Measurements from ENCODE around the gene DYNLT5. TPM values are rescaled to one million over a fixed set of nuclear protein-coding genes. Genes with fewer than 3 reads are reported as not detected.
"Not testable (repeated sequence)": the region's sequence is repeated elsewhere in the genome, so short reads cannot be mapped to it uniquely, and the experiment has no call there.

Gene DYNLT5
- polyA plus RNA-seq (ENCODE audit: insufficient read length in 10 of 10), result 1 to 10 TPM; 2.5 to 8.3 (median 4.9) TPM
- long read RNA-seq, donor 1, partial matches to known transcripts, result 0 of 1 reads
- long read RNA-seq, donor 1, other reads (novel, unspliced or antisense), result 0 of 1 reads
- long read RNA-seq, donor 2, result 0 reads
- long read RNA-seq, donor 3, result 0 reads
- long read RNA-seq, donor 4, result 0 reads
- long read RNA-seq, donor 5, partial matches to known transcripts, result 0 of 1 reads
- long read RNA-seq, donor 5, other reads (novel, unspliced or antisense), result 0 of 1 reads
- long read RNA-seq, donor 6, result 0 reads
- long read RNA-seq, donor 7, result 0 reads
- long read RNA-seq, donor 8, partial matches to known transcripts, result 0 of 2 reads
- long read RNA-seq, donor 8, other reads (novel, unspliced or antisense), result 0 of 2 reads
- long read RNA-seq, donor 9, result 0 reads

DNA sequence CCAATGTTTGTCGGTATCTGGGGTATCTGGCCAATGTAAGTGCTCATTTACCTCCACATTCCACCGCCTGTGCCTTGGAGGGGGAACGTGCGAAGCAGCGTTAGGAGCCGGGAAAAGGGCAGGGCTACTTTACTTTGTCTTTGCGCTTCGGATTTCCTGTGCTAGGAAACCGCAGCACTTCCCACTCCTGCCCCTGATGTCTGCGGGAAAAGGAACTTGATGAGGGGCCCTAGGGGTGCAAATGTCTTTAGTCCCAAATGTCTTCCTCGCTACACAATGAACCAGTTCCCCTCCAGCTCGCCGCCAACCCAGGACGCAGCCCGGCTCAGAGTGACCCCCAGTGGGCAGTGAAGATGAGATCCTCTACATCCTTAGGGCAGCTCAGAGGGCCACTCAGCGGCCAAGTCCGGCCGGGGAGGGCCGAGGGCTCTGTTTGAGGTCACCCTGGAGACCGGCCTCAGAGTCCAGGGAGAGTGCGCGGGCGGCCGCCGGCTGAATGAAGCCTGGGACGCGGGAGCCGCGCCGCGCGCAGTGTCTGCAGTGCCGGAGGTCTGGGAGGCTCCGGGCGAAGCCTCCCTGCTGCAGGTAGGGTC lies at the start of gene DYNLT5:
Gene DYNLT5, plus strand, starts transcription at position 460 of the 593 bp plus-strand sequence. CDS start 2,200 bp downstream, outside the sequence.
- DNase-seq, result peak in 2 of 3 donors; percentile 40 to 71

- DNase-seq, result peak in 1 of 3 donors; percentile 15
Measured at GRCh38 chr1:66704177-66704875, 47.9 kb upstream of the DYNLT5 start.

DNA sequence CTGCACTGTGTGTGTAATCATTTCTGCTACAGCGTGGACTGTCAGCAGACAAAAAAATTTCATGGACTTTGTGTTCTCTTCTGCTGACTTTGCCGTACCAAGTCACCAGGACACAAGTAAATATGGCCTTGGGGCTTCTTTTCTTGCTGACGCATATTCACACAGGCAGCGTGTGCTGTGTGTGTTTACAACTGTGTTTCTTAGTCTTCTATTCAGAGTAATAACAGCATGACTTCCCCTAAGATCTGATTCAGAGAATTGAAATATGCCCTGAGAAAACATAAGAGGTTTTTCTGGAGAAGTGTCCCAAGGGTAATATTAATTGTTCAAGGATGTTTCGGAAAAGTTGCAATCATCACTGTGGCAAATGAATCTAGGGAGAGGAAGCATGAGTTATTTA lies 47.1 kb upstream of the DYNLT5 start:
- peak in 1 of 3 donors; percentile 27 for DNase-seq

- no peak for DNase-seq
Measured at GRCh38 chr1:66711420-66711819, 40.8 kb upstream of the DYNLT5 start.

DNA sequence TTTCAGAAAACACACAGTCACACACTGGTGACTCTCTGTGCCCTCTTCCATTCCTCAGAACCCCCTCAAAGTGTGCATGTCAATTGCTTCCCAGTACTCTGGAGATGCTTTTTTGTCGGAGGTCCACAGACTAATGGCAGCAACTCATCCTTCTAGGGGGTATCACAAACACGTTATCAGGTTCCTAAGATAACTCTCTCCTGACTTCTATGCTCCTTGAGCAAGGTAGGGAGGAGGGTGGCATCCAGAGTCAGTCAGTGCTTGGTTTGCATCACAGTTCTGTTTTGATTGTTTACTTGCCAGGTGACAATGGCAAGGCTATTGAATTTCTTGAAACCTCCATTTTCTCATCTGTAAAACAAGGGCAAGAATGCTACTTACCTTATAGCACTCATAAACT lies 39.4 kb upstream of the DYNLT5 start:
- no peak for DNase-seq

DNA sequence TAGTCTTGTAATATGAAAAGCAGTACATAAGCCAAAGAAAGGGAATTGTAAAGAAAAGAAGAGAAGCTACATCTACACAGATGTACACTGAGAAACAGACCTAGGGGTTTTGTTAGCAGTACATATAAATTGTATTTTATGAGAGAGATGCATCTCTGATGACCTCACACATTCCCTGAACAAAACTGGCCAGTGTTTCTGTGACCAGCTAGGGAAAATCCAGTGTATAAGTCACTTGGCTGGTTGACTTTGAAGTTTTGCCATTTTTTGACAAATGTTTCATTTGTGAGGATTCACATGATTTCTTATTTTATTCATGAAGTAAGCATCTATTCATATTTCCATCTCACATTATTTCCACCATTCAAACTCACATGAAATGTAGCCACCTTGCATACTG lies 28.3 kb upstream of the DYNLT5 start:
- no peak for DNase-seq

DNA sequence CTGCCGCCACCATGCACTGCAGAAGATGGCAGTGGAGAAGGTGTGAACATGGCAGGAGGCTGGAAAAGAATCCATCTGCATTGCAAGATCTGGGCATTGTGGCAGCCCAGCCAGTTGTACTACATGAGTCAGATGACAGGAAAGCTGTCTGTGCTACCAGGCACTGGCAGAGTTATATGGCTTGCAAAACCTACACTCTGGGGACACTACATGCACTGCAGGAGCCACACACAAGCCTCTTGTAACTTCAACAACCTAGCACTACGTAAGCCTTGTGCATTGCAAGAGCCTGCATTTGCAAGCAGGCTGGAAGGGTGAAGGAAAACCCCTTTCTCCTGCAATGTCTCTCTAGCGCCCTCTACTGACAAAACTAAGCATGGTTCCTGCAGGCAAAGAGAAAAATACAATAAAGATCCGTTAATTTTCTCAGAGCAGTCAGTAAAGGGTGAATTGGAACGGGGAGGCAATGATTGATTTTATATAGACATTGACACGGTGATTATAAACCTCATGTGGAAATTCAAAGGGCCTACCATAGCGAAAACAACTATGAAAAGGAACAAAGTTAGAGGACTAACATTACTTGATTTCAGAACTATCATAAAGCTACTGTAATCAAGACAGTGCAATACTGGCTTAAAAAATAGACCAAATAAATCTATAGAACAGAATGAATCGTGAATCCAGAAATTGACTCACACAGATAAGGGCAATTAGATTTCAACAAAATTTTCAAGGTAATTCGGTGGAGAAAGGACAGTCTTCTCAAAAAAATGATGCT lies 26.2 kb upstream of the DYNLT5 start:
- peak; percentile 52 to 66 (median 61) for DNase-seq

DNA sequence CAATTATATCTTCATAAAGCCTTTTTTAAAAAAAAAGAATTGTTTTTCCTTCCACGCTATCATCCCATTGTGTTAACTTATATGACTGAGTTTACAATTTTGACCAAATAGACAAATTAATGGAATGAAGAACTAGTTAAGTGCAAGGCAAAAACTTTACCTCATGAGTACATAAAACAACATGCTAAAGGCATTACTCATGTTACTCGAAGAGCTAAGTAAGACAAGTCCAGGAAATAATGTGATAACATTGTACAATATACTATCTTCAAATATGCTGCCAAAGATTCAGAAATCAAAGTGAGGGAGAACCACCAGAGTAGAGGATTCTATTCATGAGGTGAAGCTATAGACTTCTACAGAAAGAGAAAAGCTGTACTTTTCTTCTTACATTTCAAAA lies 24.2 kb upstream of the DYNLT5 start:
- no peak for DNase-seq

DNA sequence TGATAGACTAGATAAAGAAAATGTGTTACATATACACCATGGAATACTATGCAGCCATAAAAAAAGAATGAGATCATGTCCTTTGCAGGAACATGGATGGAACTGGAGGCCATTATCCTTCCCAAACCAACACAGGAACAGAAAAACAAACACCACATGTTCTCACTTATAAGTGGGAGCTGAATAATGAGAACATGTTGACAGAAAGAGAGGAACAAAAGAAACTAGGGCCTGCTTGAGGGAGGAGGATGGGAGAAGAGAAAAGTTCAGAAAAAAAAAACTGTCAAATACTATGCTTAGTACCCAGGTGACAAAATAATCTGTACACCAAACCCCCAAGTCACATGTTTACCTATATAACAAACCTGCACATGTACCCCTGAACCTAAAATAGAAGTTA lies 23.5 kb upstream of the DYNLT5 start:
- DNase-seq, result not testable (repeated sequence)

GRCh38 chr1:66729119-66729518 lies 23.1 kb upstream of the DYNLT5 start:
- DNase-seq, result no peak

DNA sequence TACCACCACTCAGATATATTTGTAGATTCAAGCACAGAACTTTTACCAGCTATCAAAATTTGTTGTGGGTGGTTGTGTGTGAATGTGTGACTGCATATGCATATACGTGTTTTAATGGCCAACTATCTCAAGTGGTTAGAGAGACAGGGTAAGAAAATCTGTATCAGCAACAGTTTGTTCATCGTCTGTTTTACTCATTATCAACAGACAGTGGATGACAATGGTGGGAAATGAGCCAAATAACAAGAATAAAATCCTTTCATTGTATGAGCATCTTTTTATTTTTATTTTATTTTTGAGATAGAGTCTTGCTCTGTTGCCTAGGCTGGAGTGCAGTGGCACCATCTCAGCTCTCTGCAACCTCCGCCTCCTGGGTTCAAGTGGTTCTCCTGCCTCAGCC lies 22.7 kb upstream of the DYNLT5 start:
- no peak for DNase-seq

GRCh38 chr1:66730462-66730861 lies 21.8 kb upstream of the DYNLT5 start:
- DNase-seq, result no peak

GRCh38 chr1:66731170-66731865 lies 20.9 kb upstream of the DYNLT5 start:
- no peak for DNase-seq

DNA sequence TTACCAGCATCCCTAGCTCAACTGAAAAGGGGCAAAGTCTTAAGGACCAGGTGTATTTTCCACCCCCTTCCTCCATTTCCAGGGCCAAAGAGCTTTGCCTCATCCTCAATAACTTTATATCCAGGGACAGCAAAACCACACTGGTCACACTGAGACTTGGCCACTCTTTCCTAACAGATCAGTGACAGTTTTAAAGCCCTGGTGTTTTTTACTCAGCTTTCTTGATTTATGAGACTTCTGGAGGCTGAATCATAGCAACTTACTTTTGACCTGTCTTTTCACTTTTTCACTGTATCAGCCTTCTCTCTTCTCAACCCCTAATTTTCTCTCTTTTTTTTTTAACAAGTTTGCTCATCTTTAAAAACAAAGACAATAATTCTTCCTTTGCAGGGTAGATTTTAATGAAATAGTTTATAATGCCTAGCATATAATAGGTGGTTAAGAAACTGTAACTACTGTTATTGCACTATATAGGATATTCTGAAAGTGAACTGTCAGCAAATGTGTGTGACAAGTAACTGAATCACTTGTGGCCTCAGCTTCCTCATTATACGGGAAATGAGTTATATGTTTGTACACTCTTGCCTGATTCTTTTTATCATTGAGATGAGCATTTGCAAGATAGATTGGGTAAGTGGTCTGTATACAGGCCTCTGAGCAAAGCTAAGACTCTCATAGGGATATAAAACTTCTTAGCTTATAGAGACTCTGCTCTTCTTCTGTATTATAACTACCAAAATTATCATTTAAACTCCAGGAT lies 19.7 kb upstream of the DYNLT5 start:
- no peak for DNase-seq

- no peak for DNase-seq
Measured at GRCh38 chr1:66733348-66734017, 18.8 kb upstream of the DYNLT5 start.

- not testable (repeated sequence) for DNase-seq
Measured at GRCh38 chr1:66734531-66734930, 17.7 kb upstream of the DYNLT5 start.

DNA sequence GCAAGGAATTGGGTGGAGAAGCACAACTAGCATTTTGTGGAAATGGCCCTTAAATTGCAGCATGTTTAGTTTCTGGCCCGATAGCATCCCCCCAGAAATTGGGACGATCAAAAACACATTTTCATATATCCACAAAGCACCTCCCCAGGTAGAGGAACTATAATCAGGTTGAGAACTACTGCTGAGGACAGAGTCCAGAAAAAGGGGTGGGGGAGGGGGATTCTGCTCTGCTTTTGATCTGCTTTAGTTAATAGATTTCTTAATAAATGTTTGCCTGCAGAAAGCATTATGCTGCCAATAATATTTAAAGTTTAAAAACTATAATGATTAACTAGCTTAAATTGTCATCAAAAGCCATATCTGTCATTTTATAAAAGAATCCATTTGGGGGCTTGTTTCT lies 14.4 kb upstream of the DYNLT5 start:
- no peak for DNase-seq

DNA sequence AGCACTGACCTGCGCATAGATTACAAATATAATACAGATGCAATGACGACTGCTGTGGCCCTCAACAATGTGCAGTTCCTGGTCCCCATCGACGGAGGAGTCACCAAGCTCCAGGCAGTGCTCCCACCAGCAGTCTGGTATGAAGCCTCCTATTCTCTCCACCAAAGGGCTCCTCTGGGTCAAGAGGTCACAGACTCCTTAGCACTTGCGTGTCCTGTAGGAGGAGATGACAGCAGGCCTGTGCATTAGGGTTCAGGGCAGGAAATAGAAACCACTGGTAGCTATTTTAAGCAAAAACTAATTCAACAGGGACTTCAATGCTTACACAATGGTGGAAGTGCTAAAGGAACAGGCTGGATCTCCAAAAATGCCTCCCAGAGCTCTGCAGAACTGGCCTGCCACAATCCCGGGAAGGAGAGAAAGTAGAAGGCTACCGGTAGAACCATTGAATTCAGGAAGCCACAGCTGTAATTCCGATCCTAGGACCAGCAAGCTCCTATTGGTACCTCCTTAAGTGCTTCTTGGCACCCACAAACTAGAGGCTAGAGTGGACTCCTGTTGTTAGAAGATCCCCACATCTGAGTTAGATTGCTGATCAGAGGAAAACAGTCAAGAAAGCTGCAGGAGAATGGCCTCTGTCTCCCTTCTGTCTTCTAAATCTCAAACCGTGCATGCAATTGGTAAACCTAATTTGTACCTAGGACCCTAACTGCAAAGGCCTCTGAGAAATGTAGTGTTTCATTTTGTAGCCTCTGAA lies 12.7 kb upstream of the DYNLT5 start:
- DNase-seq, result no peak

DNA sequence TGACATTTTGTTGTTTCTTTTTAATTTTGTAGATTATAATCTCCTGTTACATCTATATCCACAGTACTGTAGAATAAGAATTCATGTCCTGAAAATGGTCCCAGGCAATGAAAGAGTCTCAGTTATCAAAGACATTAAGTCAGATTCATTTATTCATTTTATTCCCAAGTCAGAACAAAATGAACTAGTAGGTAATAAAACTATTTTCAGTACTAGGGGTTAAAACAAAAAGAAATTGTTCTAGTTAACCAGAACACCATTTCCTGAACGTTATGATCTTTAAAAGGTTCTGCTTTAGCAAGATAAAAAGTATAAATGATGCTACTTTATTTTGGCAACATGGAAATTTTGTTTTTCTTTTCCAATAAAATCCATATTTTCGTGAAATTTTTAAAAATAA lies 6.8 kb upstream of the DYNLT5 start:
- DNase-seq, result no peak
